KMS-11 (cell line): ENCODE measurements around the gene DUS1L.

Experiments
- H2AFZ ChIP-seq: fragments of 200-600 bp; sonication (generic); 2 replicates; pipeline ENCODE4 v1.6.1; 2016; ENCODE audit warnings: antibody characterized with exemption, mixed run types, low read depth
- H3K27ac ChIP-seq: fragments of 200-600 bp; sonication (generic); 2 replicates; pipeline ENCODE4 v1.6.1; 2016; ENCODE audit warnings: mild to moderate bottlenecking, mixed run types
- H3K27me3 ChIP-seq: fragments of 200-600 bp; sonication (generic); 2 replicates; pipeline ENCODE4 v1.6.1; 2017; ENCODE audit warnings: mild to moderate bottlenecking, low read depth, mixed run types, moderate library complexity; ENCODE audit not compliant: insufficient read depth
- H3K36me3 ChIP-seq: fragments of 200-600 bp; sonication (generic); 2 replicates; pipeline ENCODE4 v1.6.1; 2017; ENCODE audit warnings: mild to moderate bottlenecking, mixed run types; ENCODE audit not compliant: insufficient read depth
- H3K4me1 ChIP-seq: fragments of 200-600 bp; sonication (generic); 2 replicates; pipeline ENCODE4 v1.6.1; 2016; ENCODE audit warnings: mild to moderate bottlenecking, low read depth, mixed run types; ENCODE audit not compliant: poor library complexity, severe bottlenecking
- H3K4me2 ChIP-seq: fragments of 200-600 bp; sonication (generic); 2 replicates; pipeline ENCODE4 v1.7.0; 2016; ENCODE audit warnings: mild to moderate bottlenecking, mixed run types
- H3K4me3 ChIP-seq: fragments of 200-600 bp; sonication (generic); IDR thresholded peaks from 2 replicates; pipeline ENCODE4 v1.6.1; 2017; ENCODE audit warnings: low read depth, low read length, mixed read lengths; ENCODE audit not compliant: insufficient read depth
- H3K79me2 ChIP-seq: fragments of 200-600 bp; sonication (generic); 2 replicates; pipeline ENCODE4 v1.6.1; 2016; ENCODE audit warnings: low read depth, mixed run types; ENCODE audit not compliant: insufficient read depth
- H3K9ac ChIP-seq: fragments of 200-600 bp; sonication (generic); 2 replicates; pipeline ENCODE4 v1.6.1; 2016; ENCODE audit warnings: mild to moderate bottlenecking, mixed run types
- H4K20me1 ChIP-seq: fragments of 200-600 bp; sonication (generic); 2 replicates; pipeline ENCODE4 v1.6.1; 2016; ENCODE audit warnings: mild to moderate bottlenecking, mixed run types; ENCODE audit not compliant: insufficient read depth
- CTCF ChIP-seq: fragments of 200-600 bp; sonication (generic); conservative IDR thresholded peaks from 2 replicates; pipeline ENCODE4 v1.6.1; 2017; ENCODE audit warnings: low read depth, mild to moderate bottlenecking, antibody characterized with exemption, low read length, moderate library complexity, mixed read lengths

Gene DUS1L

GRCh38 chr17:82059272-82060000 lies 6.2 kb downstream of the DUS1L start:
- peaks cover 13% of the 10 kb centered on the region for H3K36me3 ChIP-seq
- peaks cover 4% of the 10 kb centered on the region; the same call in 1 of the 2 replicates for H3K79me2 ChIP-seq
- no peaks in the 10 kb centered on the region for H3K27me3 ChIP-seq
- no peak overlapping the region for H3K4me3 ChIP-seq
- no peak overlapping the region for H3K4me2 ChIP-seq
- H3K27ac ChIP-seq = no peak overlapping the region
- no peak overlapping the region for H3K9ac ChIP-seq
- TF ChIP-seq CTCF = no peak
- H2AFZ ChIP-seq = no peak overlapping the region
- no peaks in the 10 kb centered on the region for H4K20me1 ChIP-seq
- peaks cover 6% of the 10 kb centered on the region for H3K4me1 ChIP-seq

- no peaks in the 10 kb centered on the region for H4K20me1 ChIP-seq
- no peak overlapping the region for H3K4me3 ChIP-seq
- H3K9ac ChIP-seq = no peak overlapping the region
- no peak overlapping the region for H3K27ac ChIP-seq
- peaks cover 13% of the 10 kb centered on the region for H3K36me3 ChIP-seq
- H2AFZ ChIP-seq = no peak overlapping the region
- H3K27me3 ChIP-seq = no peaks in the 10 kb centered on the region
- TF ChIP-seq CTCF = no peak
- H3K79me2 ChIP-seq = no peaks in the 10 kb centered on the region
- H3K4me2 ChIP-seq = no peak overlapping the region
- H3K4me1 ChIP-seq = no peaks in the 10 kb centered on the region
Observed at GRCh38 chr17:82058855-82059249, 6.8 kb downstream of the DUS1L start.

- H3K9ac ChIP-seq = no peak overlapping the region
Observed at GRCh38 chr17:82058230-82058854, 7.3 kb downstream of the DUS1L start.

More at GRCh38 chr17:82058230-82058854, 7.3 kb downstream of the DUS1L start:
- Histone ChIP-seq H3K4me3 (no peak overlapping the region), H3K4me2 (no peak overlapping the region), H3K27me3 (no peaks in the 10 kb centered on the region), H3K36me3 (peaks cover 13% of the 10 kb centered on the region), H3K79me2 (peaks cover 5% of the 10 kb centered on the region; the same call in 1 of the 2 replicates), H3K27ac (no peak overlapping the region), H4K20me1 (no peaks in the 10 kb centered on the region), H3K4me1 (peaks cover 5% of the 10 kb centered on the region), H2AFZ (no peak overlapping the region)
- TF ChIP-seq CTCF = no peak
